Neutrophil (primary cell): ENCODE data around the gene ETS1.

Source experiments
- H3K27ac ChIP-seq: fragments of 200-600 bp; sonication (generic); 2 replicates; pipeline ENCODE4 v1.5.1; 2016; ENCODE audit warnings: mild to moderate bottlenecking, moderate library complexity
- H3K27me3 ChIP-seq: fragments of 200-600 bp; sonication (generic); 2 replicates; pipeline ENCODE4 v1.6.0; 2016; ENCODE audit warnings: mild to moderate bottlenecking
- H3K36me3 ChIP-seq: fragments of 200-600 bp; sonication (generic); 2 replicates; pipeline ENCODE4 v1.5.1; 2017
- H3K4me1 ChIP-seq, 2 experiments: fragments of 200-600 bp in 1 of 2; sonication (generic) in 1 of 2; 1 replicate in 1 of 2; 2 replicates in 1 of 2; pipeline versions ENCODE4 v1.5.1 to v1.6.1; 2013 to 2016; ENCODE audit warnings: low read depth in 1 of 2, low read length in 1 of 2, mild to moderate bottlenecking in 1 of 2, moderate library complexity in 1 of 2; ENCODE audit not compliant: control insufficient read depth in 1 of 2, insufficient read depth in 1 of 2
- H3K4me3 ChIP-seq, 2 experiments: fragments of 200-600 bp in 1 of 2; sonication (generic) in 1 of 2; 1 replicate in 1 of 2; 2 replicates in 1 of 2; pipeline ENCODE4 v1.5.1; 2013 to 2016; ENCODE audit warnings: low read depth in 1 of 2, low read length in 1 of 2, mild to moderate bottlenecking in 1 of 2, moderate library complexity in 1 of 2
- H3K9me3 ChIP-seq: fragments of 200-600 bp; sonication (generic); 2 replicates; pipeline ENCODE4 v1.5.1; 2016
- CTCF ChIP-seq: fragments of 200-600 bp; sonication (generic); IDR thresholded peaks from 2 replicates; pipeline ENCODE4 v1.5.1; 2016; ENCODE audit warnings: antibody characterized with exemption

The ETS1 gene

GRCh38 chr11:128620309-128621100, 33.1 kb upstream of the ETS1 start:
- peaks cover 17 to 18% of the 10 kb centered on the region in 2 experiments for H3K4me1 ChIP-seq
- no peak for TF ChIP-seq CTCF
- no peak overlapping the region for H3K27ac ChIP-seq
- no peaks in the 10 kb centered on the region for H3K27me3 ChIP-seq
- H3K4me3 ChIP-seq, result no peak overlapping the region
- no peaks in the 10 kb centered on the region for H3K9me3 ChIP-seq
- H3K36me3 ChIP-seq, result no peaks in the 10 kb centered on the region

GRCh38 chr11:128619540-128620308, 32.4 kb upstream of the ETS1 start:
- Histone ChIP-seq H3K27ac (no peak overlapping the region), H3K27me3 (no peaks in the 10 kb centered on the region), H3K36me3 (no peaks in the 10 kb centered on the region), H3K4me3 (no peak overlapping the region), H3K9me3 (no peaks in the 10 kb centered on the region), H3K4me1 (peaks cover 9 to 10% of the 10 kb centered on the region in 2 experiments)
- TF ChIP-seq CTCF, result no peak

- H3K36me3 ChIP-seq, result no peaks in the 10 kb centered on the region
- H3K9me3 ChIP-seq, result no peaks in the 10 kb centered on the region
- peaks cover 2 to 3% of the 10 kb centered on the region in 2 experiments for H3K4me1 ChIP-seq
- no peak overlapping the region for H3K27ac ChIP-seq
- H3K27me3 ChIP-seq, result no peaks in the 10 kb centered on the region
- TF ChIP-seq CTCF, result no peak
- H3K4me3 ChIP-seq, result no peak overlapping the region
These were observed 31.6 kb upstream of the ETS1 start for GRCh38 chr11:128619007-128619406.

GRCh38 chr11:128618603-128619002, 31.2 kb upstream of the ETS1 start:
- H3K9me3 ChIP-seq, result no peaks in the 10 kb centered on the region
- no peak overlapping the region for H3K4me3 ChIP-seq
- no peaks in the 10 kb centered on the region for H3K27me3 ChIP-seq
- no peak overlapping the region for H3K27ac ChIP-seq
- H3K36me3 ChIP-seq, result no peaks in the 10 kb centered on the region
- peaks cover 3 to 5% of the 10 kb centered on the region in 2 experiments for H3K4me1 ChIP-seq
- TF ChIP-seq CTCF, result no peak

GRCh38 chr11:128616161-128616560, 28.8 kb upstream of the ETS1 start:
- no peak overlapping the region for H3K4me3 ChIP-seq
- H3K36me3 ChIP-seq, result no peaks in the 10 kb centered on the region
- no peaks in the 10 kb centered on the region for H3K27me3 ChIP-seq
- peaks cover 21 to 24% of the 10 kb centered on the region in 2 experiments for H3K4me1 ChIP-seq
- TF ChIP-seq CTCF, result no peak
- no peak overlapping the region for H3K27ac ChIP-seq
- H3K9me3 ChIP-seq, result no peaks in the 10 kb centered on the region
